Body of pancreas (tissue), 4 donors: Measurements from ENCODE around the gene GLIPR2.

Experiments
- CTCF ChIP-seq, 7 experiments: fragments of 450-650 bp in 4 of 7; fragments of 200-600 bp in 3 of 7; sonication (generic) in 3 of 7; IDR thresholded peaks; one replicate each; pipeline ENCODE4 v1.5.1; 2016 to 2019; ENCODE audit warnings: antibody characterized with exemption in 7 of 7
- POLR2A ChIP-seq, 3 donors: fragments of 450-650 bp; IDR thresholded peaks; one replicate each; pipeline ENCODE4 v1.6.1; 2016; ENCODE audit warnings: antibody characterized with exemption in 3 of 3, mild to moderate bottlenecking in 2 of 3

GRCh38 chr9:36164989-36165388 lies 28.5 kb downstream of the GLIPR2 start:
- no peak for TF ChIP-seq CTCF (IDR thresholded peaks at IDR 0.05)
- no peak for TF ChIP-seq POLR2A (IDR thresholded peaks at IDR 0.05)
